DOHH2 (cell line): ENCODE measurements around the gene FAM227B.

Experiments used
- H3F3A ChIP-seq: fragments of 200-600 bp; sonication (generic), shearing (Covaris generic); 2 replicates; pipeline ENCODE4 v1.6.0; 2016; ENCODE audit warnings: antibody characterized with exemption, mild to moderate bottlenecking; ENCODE audit not compliant: control insufficient read depth, insufficient read depth
- H3K27ac ChIP-seq: fragments of 200-600 bp; sonication (generic); 2 replicates; pipeline ENCODE4 v1.5.1; 2014; ENCODE audit warnings: low read depth, mild to moderate bottlenecking, low read length, moderate library complexity
- H3K27me3 ChIP-seq: fragments of 200-600 bp; sonication (generic); 2 replicates; pipeline ENCODE4 v1.6.1; 2014; ENCODE audit warnings: mild to moderate bottlenecking, low read length, mixed read lengths; ENCODE audit not compliant: control insufficient read depth
- H3K36me3 ChIP-seq: fragments of 200-600 bp; sonication (generic); 2 replicates; pipeline ENCODE4 v1.6.1; 2014; ENCODE audit warnings: mild to moderate bottlenecking, low read length, moderate library complexity, mixed read lengths; ENCODE audit not compliant: control insufficient read depth
- H3K4me1 ChIP-seq: fragments of 200-600 bp; sonication (generic); 2 replicates; pipeline ENCODE4 v1.6.1; 2014; ENCODE audit warnings: mild to moderate bottlenecking, low read length, mixed read lengths; ENCODE audit not compliant: control insufficient read depth
- H3K4me2 ChIP-seq: fragments of 200-600 bp; sonication (generic); 2 replicates; pipeline ENCODE4 v1.6.0; 2014; ENCODE audit warnings: mild to moderate bottlenecking, low read length, moderate library complexity
- H3K4me3 ChIP-seq: fragments of 200-600 bp; sonication (generic); 2 replicates; pipeline ENCODE4 v1.5.1; 2014; ENCODE audit warnings: mild to moderate bottlenecking, low read length, mixed read lengths
- H3K79me2 ChIP-seq: fragments of 200-600 bp; sonication (generic); 2 replicates; pipeline ENCODE4 v1.6.1; 2014; ENCODE audit warnings: mild to moderate bottlenecking, low read length, mixed read lengths; ENCODE audit not compliant: control insufficient read depth
- H3K9me2 ChIP-seq: fragments of 200-600 bp; sonication (generic); replicated peaks from 2 replicates; pipeline ENCODE4 v1.6.1; 2014; ENCODE audit warnings: mild to moderate bottlenecking, low read length, mixed read lengths; ENCODE audit not compliant: control insufficient read depth
- H3K9me3 ChIP-seq: fragments of 200-600 bp; sonication (generic); 2 replicates; pipeline ENCODE4 v1.6.1; 2014; ENCODE audit warnings: antibody characterized with exemption, low read length, mixed read lengths; ENCODE audit not compliant: control insufficient read depth, insufficient read depth
- H4K20me1 ChIP-seq: fragments of 200-600 bp; sonication (generic); 2 replicates; pipeline ENCODE4 v1.6.0; 2014; ENCODE audit warnings: low read depth, mild to moderate bottlenecking, antibody characterized with exemption, low read length, moderate library complexity; ENCODE audit not compliant: control insufficient read depth, insufficient read depth
- CTCF ChIP-seq: fragments of 200-600 bp; sonication (generic); IDR thresholded peaks from one replicate; pipeline ENCODE4 v1.5.1; 2014; ENCODE audit warnings: antibody characterized with exemption, mild to moderate bottlenecking, low read depth, low read length; ENCODE audit not compliant: poor library complexity, severe bottlenecking
- EZH2phosphoT487 ChIP-seq: fragments of 200-600 bp; sonication (generic); IDR thresholded peaks from 2 replicates; pipeline ENCODE4 v1.6.1; 2017; ENCODE audit warnings: borderline replicate concordance, mild to moderate bottlenecking, antibody characterized with exemption, low read length, moderate library complexity, mixed read lengths

FAM227B gene

GRCh38 chr15:49339656-49340055 lies 281.0 kb downstream of the FAM227B start:
- H3K9me3 ChIP-seq: no peaks in the 10 kb centered on the region
- no peak for TF ChIP-seq EZH2phosphoT487
- no peak overlapping the region for H3K4me3 ChIP-seq

GRCh38 chr15:49331951-49332350 lies 288.7 kb downstream of the FAM227B start:
- Histone ChIP-seq H3K4me2 (no peak overlapping the region), H3K4me1 (no peaks in the 10 kb centered on the region), H3K9me3 (no peaks in the 10 kb centered on the region), H3K4me3 (no peak overlapping the region), H4K20me1 (no peaks in the 10 kb centered on the region), H3K27me3 (no peaks in the 10 kb centered on the region), H3K9me2 (no peaks in the 10 kb centered on the region), H3K79me2 (no peaks in the 10 kb centered on the region), H3K36me3 (peaks cover 5% of the 10 kb centered on the region), H3K27ac (no peak overlapping the region), H3F3A (no peaks in the 10 kb centered on the region)
- TF ChIP-seq EZH2phosphoT487 (no peak), CTCF (no peak)

More at GRCh38 chr15:49339656-49340055, 281.0 kb downstream of the FAM227B start:
- no peak overlapping the region for H3K27ac ChIP-seq
- H3F3A ChIP-seq: no peaks in the 10 kb centered on the region
- H3K79me2 ChIP-seq: no peaks in the 10 kb centered on the region
- H4K20me1 ChIP-seq: no peaks in the 10 kb centered on the region
- H3K4me2 ChIP-seq: no peak overlapping the region
- no peaks in the 10 kb centered on the region for H3K36me3 ChIP-seq
- no peaks in the 10 kb centered on the region for H3K27me3 ChIP-seq
- H3K4me1 ChIP-seq: no peaks in the 10 kb centered on the region
- no peaks in the 10 kb centered on the region for H3K9me2 ChIP-seq

- Histone ChIP-seq H3K4me3 (no peak overlapping the region), H3K4me1 (no peaks in the 10 kb centered on the region), H3K36me3 (peaks cover 5% of the 10 kb centered on the region), H3K27me3 (no peaks in the 10 kb centered on the region), H3K4me2 (no peak overlapping the region), H4K20me1 (no peaks in the 10 kb centered on the region), H3K9me3 (no peaks in the 10 kb centered on the region), H3F3A (no peaks in the 10 kb centered on the region), H3K27ac (no peak overlapping the region), H3K9me2 (no peaks in the 10 kb centered on the region), H3K79me2 (no peaks in the 10 kb centered on the region)
- no peak for TF ChIP-seq CTCF
- TF ChIP-seq EZH2phosphoT487: no peak
Measured at GRCh38 chr15:49331442-49331841, 289.2 kb downstream of the FAM227B start.

- Histone ChIP-seq H3K27ac (no peak overlapping the region), H3K9me3 (no peaks in the 10 kb centered on the region), H3K79me2 (no peaks in the 10 kb centered on the region), H3K36me3 (peaks cover 5% of the 10 kb centered on the region), H3K4me1 (no peaks in the 10 kb centered on the region), H3F3A (no peaks in the 10 kb centered on the region), H3K4me2 (no peak overlapping the region), H3K9me2 (no peaks in the 10 kb centered on the region), H4K20me1 (no peaks in the 10 kb centered on the region), H3K27me3 (no peaks in the 10 kb centered on the region), H3K4me3 (no peak overlapping the region)
- TF ChIP-seq CTCF (no peak), EZH2phosphoT487 (no peak)
Measured at GRCh38 chr15:49330166-49330565, 290.5 kb downstream of the FAM227B start.
